AG09309 (cell line): Measurements from ENCODE around the gene ADAM8.

Experiments used
- DNase-seq: peaks from one replicate; pipeline ENCODE4 v3.0.0-alpha.2; 2010; ENCODE audit warnings: low read depth
- H3K4me3 ChIP-seq: 2 replicates; pipeline ENCODE4 v1.5.1; 2011; ENCODE audit warnings: mild to moderate bottlenecking, low read depth, low read length, moderate library complexity; ENCODE audit not compliant: control insufficient read depth
- CTCF ChIP-seq: IDR thresholded peaks from 2 replicates; pipeline ENCODE4 v1.5.1; 2011; ENCODE audit warnings: mild to moderate bottlenecking, low read depth, low read length, inconsistent platforms; ENCODE audit not compliant: insufficient read depth, control insufficient read depth; ENCODE audit errors: missing control alignments

ADAM8 gene

GRCh38 chr10:133292919-133293809 is 16.5 kb upstream of the ADAM8 start:
- TF ChIP-seq CTCF, result no peak
- DNase-seq, result no peak
- no peak overlapping the region for H3K4me3 ChIP-seq

DNA sequence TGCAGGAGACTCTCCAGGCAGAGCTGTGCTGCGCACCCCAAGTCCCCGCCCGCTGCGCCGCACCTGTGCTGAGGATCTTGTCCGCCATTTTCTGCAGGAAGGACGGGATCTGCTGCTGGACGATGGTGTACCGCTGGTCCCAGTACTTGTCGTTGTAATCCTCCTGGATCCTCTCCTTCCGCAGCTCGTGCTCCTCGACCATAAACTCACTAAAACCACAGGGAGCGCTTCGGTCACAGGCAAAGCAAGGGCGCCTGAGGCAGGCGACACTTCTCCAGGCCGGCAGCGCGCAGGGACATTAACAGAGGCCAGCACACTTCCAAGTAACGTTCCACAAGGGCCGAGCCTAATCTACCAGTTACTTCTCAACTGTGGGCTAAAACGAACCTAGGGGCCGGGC is 13.1 kb upstream of the ADAM8 start:
- TF ChIP-seq CTCF, result no peak
- no peak overlapping the region for H3K4me3 ChIP-seq
- DNase-seq, result no peak

DNA sequence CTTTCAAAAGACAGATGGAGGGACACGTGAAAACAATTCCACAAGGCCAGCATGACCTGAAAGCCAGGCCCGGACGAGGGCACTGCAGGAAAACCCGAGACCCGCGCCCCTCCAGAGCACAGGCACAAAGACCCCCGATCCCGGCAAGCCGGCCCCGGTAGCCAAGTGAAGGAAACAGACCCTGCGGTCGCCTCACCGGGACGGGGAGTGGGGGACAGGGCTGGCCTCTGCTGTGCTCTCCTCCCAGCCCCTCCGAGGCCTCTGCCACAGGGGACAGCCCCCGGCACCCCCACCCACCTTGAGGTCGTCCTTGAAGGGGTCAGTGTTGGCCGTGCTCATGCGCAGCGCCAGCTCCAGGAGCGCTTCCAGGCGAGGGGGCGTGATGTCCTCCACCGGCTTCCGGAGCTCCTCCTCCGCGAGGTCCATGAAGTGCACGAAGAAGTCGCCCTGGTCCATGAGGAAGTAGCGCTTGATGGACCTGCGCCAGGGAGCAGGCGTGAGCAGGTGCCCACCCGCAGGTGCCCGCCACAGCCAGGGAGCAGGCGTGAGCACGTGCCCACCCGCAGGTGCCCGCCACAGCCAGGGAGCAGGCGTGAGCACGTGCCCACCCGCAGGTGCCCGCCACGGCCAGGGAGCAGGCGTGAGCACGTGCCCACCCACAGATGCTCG is 11.3 kb upstream of the ADAM8 start:
- TF ChIP-seq CTCF, result no peak
- DNase-seq, result no peak
- H3K4me3 ChIP-seq, result no peak overlapping the region

GRCh38 chr10:133286366-133286765 is 9.7 kb upstream of the ADAM8 start:
- DNase-seq, result no peak
- no peak for TF ChIP-seq CTCF

GRCh38 chr10:133285217-133285616 is 8.5 kb upstream of the ADAM8 start:
- no peak for TF ChIP-seq CTCF
- H3K4me3 ChIP-seq, result no peak overlapping the region
- no peak for DNase-seq

More at GRCh38 chr10:133286366-133286765, 9.7 kb upstream of the ADAM8 start:
- H3K4me3 ChIP-seq, result no peak overlapping the region

- H3K4me3 ChIP-seq, result no peak overlapping the region
- TF ChIP-seq CTCF, result no peak
- no peak for DNase-seq
Measured at GRCh38 chr10:133283931-133284330, 7.3 kb upstream of the ADAM8 start.
